Breast epithelium (tissue), 3 donors: Measurements from ENCODE around the gene SDK1.

ENCODE experiments used
- POLR2A ChIP-seq: fragments of 450-650 bp; IDR thresholded peaks from one replicate; pipeline ENCODE4 v1.6.1; 2016; ENCODE audit warnings: antibody characterized with exemption, mild to moderate bottlenecking, moderate library complexity
- POLR2AphosphoS5 ChIP-seq, 3 donors: sonication (generic); formaldehyde crosslinking; IDR thresholded peaks; one replicate each; pipeline ENCODE4 v1.6.1; 2017; ENCODE audit warnings: antibody characterized with exemption in 3 of 3
- TF ChIP-seq, protein P1 (sequence below), 3 donors: fragments of 450-650 bp; IDR thresholded peaks; one replicate each; pipeline ENCODE4 v1.5.1; 2016 to 2017; ENCODE audit warnings: antibody characterized with exemption in 3 of 3, mild to moderate bottlenecking in 3 of 3, moderate library complexity in 3 of 3

- TF ChIP-seq, protein P1, sequence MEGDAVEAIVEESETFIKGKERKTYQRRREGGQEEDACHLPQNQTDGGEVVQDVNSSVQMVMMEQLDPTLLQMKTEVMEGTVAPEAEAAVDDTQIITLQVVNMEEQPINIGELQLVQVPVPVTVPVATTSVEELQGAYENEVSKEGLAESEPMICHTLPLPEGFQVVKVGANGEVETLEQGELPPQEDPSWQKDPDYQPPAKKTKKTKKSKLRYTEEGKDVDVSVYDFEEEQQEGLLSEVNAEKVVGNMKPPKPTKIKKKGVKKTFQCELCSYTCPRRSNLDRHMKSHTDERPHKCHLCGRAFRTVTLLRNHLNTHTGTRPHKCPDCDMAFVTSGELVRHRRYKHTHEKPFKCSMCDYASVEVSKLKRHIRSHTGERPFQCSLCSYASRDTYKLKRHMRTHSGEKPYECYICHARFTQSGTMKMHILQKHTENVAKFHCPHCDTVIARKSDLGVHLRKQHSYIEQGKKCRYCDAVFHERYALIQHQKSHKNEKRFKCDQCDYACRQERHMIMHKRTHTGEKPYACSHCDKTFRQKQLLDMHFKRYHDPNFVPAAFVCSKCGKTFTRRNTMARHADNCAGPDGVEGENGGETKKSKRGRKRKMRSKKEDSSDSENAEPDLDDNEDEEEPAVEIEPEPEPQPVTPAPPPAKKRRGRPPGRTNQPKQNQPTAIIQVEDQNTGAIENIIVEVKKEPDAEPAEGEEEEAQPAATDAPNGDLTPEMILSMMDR (IDR thresholded peaks at IDR 0.05): no peak
- TF ChIP-seq POLR2A (no peak), POLR2AphosphoS5 (IDR thresholded peaks at IDR 0.05) (no peak)
These were observed 77.5 kb downstream of the SDK1 start for GRCh38 chr7:3378390-3379150.
